Measurements from ENCODE around the gene PRELID1. TPM values are rescaled to one million over a fixed set of nuclear protein-coding genes. Genes with fewer than 3 reads are reported as not detected.

PRELID1 gene
- 237 TPM in 2 replicates for total RNA-seq

GRCh38 chr5:177303121-177303924, at the start of gene PRELID1, which contains the start of gene RAB24:
PRELID1 (plus strand) TSS chr5:177303799; CDS start chr5:177303986, 187 bp downstream.
RAB24 (minus strand) TSS chr5:177303719; CDS start chr5:177303288, 431 bp downstream.

GRCh38 chr5:177311723-177312648, 8.4 kb downstream of the PRELID1 start, which contains the start of gene MXD3:
MXD3 (minus strand) TSS chr5:177311898; CDS start chr5:177311830, 68 bp downstream.

GRCh38 chr5:177351392-177352329, 48.1 kb downstream of the PRELID1 start, which contains the start of gene LMAN2:
LMAN2 (minus strand) TSS chr5:177351668; CDS start chr5:177351647, 21 bp downstream.

Other genes starting within 250 kb of the PRELID1 start
- 1.7 and 2.3 TPM in 2 replicates for gene FGFR4, start 216.9 kb upstream of the PRELID1 start, total RNA-seq
- gene NSD1, start 170.0 kb upstream of the PRELID1 start, total RNA-seq, result 25.9 and 28.7 TPM in 2 replicates
- 21.7 and 27.0 TPM in 2 replicates for gene RAB24, start 80 bp upstream of the PRELID1 start, total RNA-seq
- gene MXD3, start 8.1 kb downstream of the PRELID1 start, total RNA-seq, result 32.0 and 68.0 TPM in 2 replicates
- gene LMAN2, start 47.9 kb downstream of the PRELID1 start, total RNA-seq, result 259 and 320 TPM in 2 replicates
- gene RGS14, start 54.1 kb downstream of the PRELID1 start, total RNA-seq, result 7.2 and 7.9 TPM in 2 replicates
- not detected in 2 replicates for gene SLC34A1, start 80.6 kb downstream of the PRELID1 start, total RNA-seq
- gene PFN3, start 96.9 kb downstream of the PRELID1 start, total RNA-seq, result not detected in 2 replicates
- 0.89 and 1.4 TPM in 2 replicates for gene F12, start 105.8 kb downstream of the PRELID1 start, total RNA-seq
- gene GRK6, start 122.9 kb downstream of the PRELID1 start, total RNA-seq, result 47.7 TPM in 2 replicates
- 12.1 and 18.9 TPM in 2 replicates for gene PRR7, start 143.0 kb downstream of the PRELID1 start, total RNA-seq
- gene DBN1, start 169.8 kb downstream of the PRELID1 start, total RNA-seq, result 243 and 248 TPM in 2 replicates
- 167 and 210 TPM in 2 replicates for gene PDLIM7, start 193.8 kb downstream of the PRELID1 start, total RNA-seq
- gene DOK3, start 206.0 kb downstream of the PRELID1 start, total RNA-seq, result 3.2 and 4.4 TPM in 2 replicates
- 106 and 138 TPM in 2 replicates for gene DDX41, start 213.2 kb downstream of the PRELID1 start, total RNA-seq

All from mammary microvascular endothelial cell (primary cell).